PC-3 (cell line): ENCODE results near the gene UGT2B28. TPM values are rescaled to one million over a fixed set of nuclear protein-coding genes. Genes with fewer than 3 reads are reported as not detected.
"Not testable (repeated sequence)": the region's sequence is repeated elsewhere in the genome, so short reads cannot be mapped to it uniquely, and the experiment has no call there.

ENCODE experiments used
- ATAC-seq: fragments of 200-7000 bp; cut with Tn5 transposase; 2 replicates; pipeline ENCODE4 v1.9.1; 2020; ENCODE audit warnings: mild to moderate bottlenecking, moderate library complexity
- Bru-seq: library from RNA; stranded (reverse); fragments of 400-500 nt; gene quantifications from one replicate; lab custom pipeline; 2021; lab: Mats Ljungman, UMichigan
- BruChase-seq, 2 experiments: library from RNA; stranded (reverse); fragments of 400-500 nt; gene quantifications; one replicate each; lab custom pipeline; 2021; lab: Mats Ljungman, UMichigan
- BruUV-seq: library from RNA; stranded (reverse); fragments of 400-500 nt; replicated peaks from 2 replicates; lab custom pipeline; 2021; lab: Mats Ljungman, UMichigan
- CTCF ChIA-PET: fragments of 300-600 bp; sonication (Branson Sonifier 250); formaldehyde crosslinking; loops from one replicate; lab custom pipeline; 2022; ENCODE audit warnings: antibody characterized with exemption; lab: Charles Lee
- POLR2A ChIA-PET: fragments of 300-600 bp; sonication (Branson Sonifier 250); formaldehyde crosslinking; loops from one replicate; lab custom pipeline; 2022; ENCODE audit warnings: antibody characterized with exemption; ENCODE audit not compliant: unreplicated experiment; lab: Charles Lee
- DNase-seq: peaks from one replicate; pipeline ENCODE4 v3.0.0-alpha.2; 2015
- H2AFZ ChIP-seq: fragments of 300-600 bp; sonication (generic); 2 replicates; pipeline ENCODE4 v1.6.0; 2016; ENCODE audit warnings: antibody characterized with exemption, low read length
- H3F3A ChIP-seq: fragments of 300-600 bp; sonication (generic); one replicate; pipeline ENCODE4 v1.6.0; 2017; ENCODE audit warnings: antibody characterized with exemption, low read length, control low read depth, mild to moderate bottlenecking; ENCODE audit not compliant: unreplicated experiment
- H3K27ac ChIP-seq: fragments of 300-600 bp; sonication (generic); 2 replicates; pipeline ENCODE4 v1.5.1; 2016; ENCODE audit warnings: mild to moderate bottlenecking, low read length
- H3K27me3 ChIP-seq: fragments of 300-600 bp; sonication (generic); 2 replicates; pipeline ENCODE4 v1.6.1; 2016; ENCODE audit warnings: low read length, mixed read lengths
- H3K36me3 ChIP-seq: fragments of 300-600 bp; sonication (generic); 2 replicates; pipeline ENCODE4 v1.6.1; 2016; ENCODE audit warnings: low read depth, mixed run types, low read length, mixed read lengths
- H3K4me1 ChIP-seq: fragments of 300-600 bp; sonication (generic); 2 replicates; pipeline ENCODE4 v1.5.1; 2016; ENCODE audit warnings: low read length; ENCODE audit not compliant: insufficient read depth
- H3K4me2 ChIP-seq: fragments of 300-600 bp; sonication (generic); 2 replicates; pipeline ENCODE4 v1.6.0; 2016; ENCODE audit warnings: low read length
- H3K4me3 ChIP-seq: fragments of 300-600 bp; sonication (generic); 2 replicates; pipeline ENCODE4 v1.5.1; 2016; ENCODE audit warnings: mild to moderate bottlenecking, low read length, mixed read lengths
- H3K79me2 ChIP-seq: fragments of 300-600 bp; sonication (generic); 2 replicates; pipeline ENCODE4 v1.6.1; 2017; ENCODE audit warnings: low read length, mixed read lengths
- H3K9ac ChIP-seq: fragments of 300-600 bp; sonication (generic); 2 replicates; pipeline ENCODE4 v1.6.0; 2016; ENCODE audit warnings: mild to moderate bottlenecking, low read length
- H3K9me2 ChIP-seq: fragments of 300-600 bp; sonication (generic); replicated peaks from 2 replicates; pipeline ENCODE4 v1.6.1; 2016; ENCODE audit warnings: mixed run types, low read length, mixed read lengths
- H3K9me3 ChIP-seq: fragments of 300-600 bp; sonication (generic); 2 replicates; pipeline ENCODE4 v1.6.1; 2016; ENCODE audit warnings: low read length, mixed read lengths
- H4K20me1 ChIP-seq: fragments of 300-600 bp; sonication (generic); 2 replicates; pipeline ENCODE4 v1.6.1; 2016; ENCODE audit warnings: low read length, mixed read lengths
- EZH2 ChIP-seq: fragments of 300-600 bp; sonication (generic); IDR thresholded peaks from one replicate; pipeline ENCODE4 v1.6.1; 2017; ENCODE audit warnings: antibody characterized with exemption, mild to moderate bottlenecking, low read length; ENCODE audit not compliant: unreplicated experiment
- EZH2phosphoT487 ChIP-seq: fragments of 300-600 bp; sonication (generic); IDR thresholded peaks from 2 replicates; pipeline ENCODE4 v1.6.1; 2018; ENCODE audit warnings: mild to moderate bottlenecking, antibody characterized with exemption, low read length, borderline replicate concordance
- intact Hi-C: fragments of 100-400 bp; cut with micrococcal nuclease; formaldehyde crosslinking; loops from 2 replicates; pipeline ENCODE4 v1.9.0; 2023
- long read RNA-seq: library from polyadenylated mRNA; unstranded; transcript quantifications from one replicate; pipeline ENCODE4 v2.0.0, GENCODE V29; 2021; ENCODE audit not compliant: unreplicated experiment
- total RNA-seq: library from RNA; depleted of rRNA; stranded (reverse); fragments of >200 nt; gene quantifications from 2 replicates; pipeline ENCODE4 v1.2.3, GENCODE V29; 2014; rRNA removed
- TF ChIP-seq, protein P1 (sequence below): fragments of 300-600 bp; sonication (generic); conservative IDR thresholded peaks from 2 replicates; pipeline ENCODE4 v1.5.1; 2017; ENCODE audit warnings: antibody characterized with exemption, low read depth, mild to moderate bottlenecking, low read length

UGT2B28 gene
- total RNA-seq (not detected in 2 replicates), Bru-seq, nascent RNA (not detected), BruChase-seq, experiment 1, labeled RNA remaining after a 6-hour chase (not detected), BruChase-seq, experiment 2, labeled RNA remaining after a 2-hour chase (not detected)
- long read RNA-seq: 0 reads

GRCh38 chr4:69280081-69280480, at the start of gene UGT2B28:
Gene UGT2B28, plus strand, starts transcription at chr4:69280475. Its CDS starts 26 bp downstream, at chr4:69280501.
- H3K9me3 ChIP-seq, H3K4me3 ChIP-seq, intact Hi-C loops, H3K36me3 ChIP-seq, H3F3A ChIP-seq, POLR2A ChIA-PET, H3K27ac ChIP-seq, DNase-seq, H4K20me1 ChIP-seq, H3K9me2 ChIP-seq, BruUV-seq, H2AFZ ChIP-seq, H3K79me2 ChIP-seq, H3K4me1 ChIP-seq, ATAC-seq, H3K4me2 ChIP-seq, H3K9ac ChIP-seq, H3K27me3 ChIP-seq, CTCF ChIA-PET: not testable (repeated sequence)

DNA sequence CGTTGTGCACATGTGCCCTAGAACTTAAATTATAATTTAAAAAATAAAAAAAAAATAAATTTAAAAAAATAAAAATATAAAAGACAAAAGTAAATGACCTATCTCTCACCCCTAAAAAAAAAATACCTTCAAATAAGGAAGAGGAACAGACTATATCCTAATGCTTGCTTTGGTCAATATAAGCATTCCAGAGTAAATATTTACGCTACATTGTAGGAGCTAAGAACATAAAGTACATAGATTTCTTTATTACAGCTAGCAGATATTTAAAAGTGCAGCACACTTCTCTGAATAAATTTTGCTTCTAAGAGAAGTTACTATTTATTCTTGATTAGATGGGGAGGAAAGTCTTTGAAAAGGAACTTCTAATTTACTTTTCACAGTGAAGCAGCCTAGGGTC, 41.2 kb upstream of the UGT2B28 start:
- DNase-seq (no peak), ATAC-seq (no peak)
- no peaks in the 10 kb centered on the region for H3K4me1 ChIP-seq
- no peak overlapping the region for H3K9ac ChIP-seq
- H3K4me2 ChIP-seq: no peak overlapping the region
- no peaks in the 10 kb centered on the region for H3K9me3 ChIP-seq
- H3K27me3 ChIP-seq: no peaks in the 10 kb centered on the region
- ChIA-PET POLR2A (no interaction called here), CTCF (no interaction called here)
- intact Hi-C loops: no loop called here
- H3K79me2 ChIP-seq: no peaks in the 10 kb centered on the region
- no peaks in the 10 kb centered on the region for H3K9me2 ChIP-seq
- no peaks in the 10 kb centered on the region for H4K20me1 ChIP-seq
- no peak overlapping the region for H3K27ac ChIP-seq
- no TSS peak for BruUV-seq
- H3F3A ChIP-seq: no peaks in the 10 kb centered on the region
- H3K36me3 ChIP-seq: no peaks in the 10 kb centered on the region
- H3K4me3 ChIP-seq: no peak overlapping the region
- no peak overlapping the region for H2AFZ ChIP-seq
- TF ChIP-seq EZH2 (no peak), EZH2phosphoT487 (no peak)
- TF ChIP-seq, protein P1, sequence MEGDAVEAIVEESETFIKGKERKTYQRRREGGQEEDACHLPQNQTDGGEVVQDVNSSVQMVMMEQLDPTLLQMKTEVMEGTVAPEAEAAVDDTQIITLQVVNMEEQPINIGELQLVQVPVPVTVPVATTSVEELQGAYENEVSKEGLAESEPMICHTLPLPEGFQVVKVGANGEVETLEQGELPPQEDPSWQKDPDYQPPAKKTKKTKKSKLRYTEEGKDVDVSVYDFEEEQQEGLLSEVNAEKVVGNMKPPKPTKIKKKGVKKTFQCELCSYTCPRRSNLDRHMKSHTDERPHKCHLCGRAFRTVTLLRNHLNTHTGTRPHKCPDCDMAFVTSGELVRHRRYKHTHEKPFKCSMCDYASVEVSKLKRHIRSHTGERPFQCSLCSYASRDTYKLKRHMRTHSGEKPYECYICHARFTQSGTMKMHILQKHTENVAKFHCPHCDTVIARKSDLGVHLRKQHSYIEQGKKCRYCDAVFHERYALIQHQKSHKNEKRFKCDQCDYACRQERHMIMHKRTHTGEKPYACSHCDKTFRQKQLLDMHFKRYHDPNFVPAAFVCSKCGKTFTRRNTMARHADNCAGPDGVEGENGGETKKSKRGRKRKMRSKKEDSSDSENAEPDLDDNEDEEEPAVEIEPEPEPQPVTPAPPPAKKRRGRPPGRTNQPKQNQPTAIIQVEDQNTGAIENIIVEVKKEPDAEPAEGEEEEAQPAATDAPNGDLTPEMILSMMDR: no peak

GRCh38 chr4:69239557-69240168, 40.6 kb upstream of the UGT2B28 start:
- Histone ChIP-seq H4K20me1 (no peaks in the 10 kb centered on the region), H3F3A (no peaks in the 10 kb centered on the region), H3K27ac (no peak overlapping the region), H3K9me3 (no peaks in the 10 kb centered on the region), H3K4me2 (no peak overlapping the region), H3K79me2 (no peaks in the 10 kb centered on the region), H3K27me3 (no peaks in the 10 kb centered on the region), H3K36me3 (no peaks in the 10 kb centered on the region), H3K9ac (no peak overlapping the region), H3K4me3 (no peak overlapping the region), H2AFZ (no peak overlapping the region), H3K9me2 (no peaks in the 10 kb centered on the region), H3K4me1 (no peaks in the 10 kb centered on the region)
- POLR2A ChIA-PET: no interaction called here
- TF ChIP-seq EZH2phosphoT487 (no peak), EZH2 (no peak)
- TF ChIP-seq, protein P1: no peak
- no TSS peak for BruUV-seq
- CTCF ChIA-PET: no interaction called here
- no peak for ATAC-seq
- DNase-seq: no peak
- intact Hi-C loops: no loop called here

GRCh38 chr4:69240787-69241186, 39.5 kb upstream of the UGT2B28 start:
- not testable (repeated sequence) for DNase-seq

GRCh38 chr4:69241746-69242145, 38.5 kb upstream of the UGT2B28 start:
- POLR2A ChIA-PET, H3K9ac ChIP-seq, H3K79me2 ChIP-seq, BruUV-seq, CTCF ChIA-PET, H3K27me3 ChIP-seq, intact Hi-C loops, H3K9me3 ChIP-seq, H3K4me2 ChIP-seq, H3F3A ChIP-seq, H2AFZ ChIP-seq, H3K9me2 ChIP-seq, H3K27ac ChIP-seq, H3K4me3 ChIP-seq, H4K20me1 ChIP-seq, DNase-seq, ATAC-seq, H3K4me1 ChIP-seq, H3K36me3 ChIP-seq: not testable (repeated sequence)

More at GRCh38 chr4:69240787-69241186, 39.5 kb upstream of the UGT2B28 start:
- intact Hi-C loops, H4K20me1 ChIP-seq, H3F3A ChIP-seq, BruUV-seq, H3K27me3 ChIP-seq, H3K27ac ChIP-seq, H3K4me3 ChIP-seq, H3K9me3 ChIP-seq, H3K79me2 ChIP-seq, H3K36me3 ChIP-seq, H3K4me1 ChIP-seq, H2AFZ ChIP-seq, POLR2A ChIA-PET, CTCF ChIA-PET, H3K4me2 ChIP-seq, H3K9me2 ChIP-seq, H3K9ac ChIP-seq, ATAC-seq: not testable (repeated sequence)
